Measurements from ENCODE around the gene SREBF2. TPM values are rescaled to one million over a fixed set of nuclear protein-coding genes. Genes with fewer than 3 reads are reported as not detected.

SREBF2 gene
- total RNA-seq, 1 donor from 2014 or later = 119 TPM

DNA sequence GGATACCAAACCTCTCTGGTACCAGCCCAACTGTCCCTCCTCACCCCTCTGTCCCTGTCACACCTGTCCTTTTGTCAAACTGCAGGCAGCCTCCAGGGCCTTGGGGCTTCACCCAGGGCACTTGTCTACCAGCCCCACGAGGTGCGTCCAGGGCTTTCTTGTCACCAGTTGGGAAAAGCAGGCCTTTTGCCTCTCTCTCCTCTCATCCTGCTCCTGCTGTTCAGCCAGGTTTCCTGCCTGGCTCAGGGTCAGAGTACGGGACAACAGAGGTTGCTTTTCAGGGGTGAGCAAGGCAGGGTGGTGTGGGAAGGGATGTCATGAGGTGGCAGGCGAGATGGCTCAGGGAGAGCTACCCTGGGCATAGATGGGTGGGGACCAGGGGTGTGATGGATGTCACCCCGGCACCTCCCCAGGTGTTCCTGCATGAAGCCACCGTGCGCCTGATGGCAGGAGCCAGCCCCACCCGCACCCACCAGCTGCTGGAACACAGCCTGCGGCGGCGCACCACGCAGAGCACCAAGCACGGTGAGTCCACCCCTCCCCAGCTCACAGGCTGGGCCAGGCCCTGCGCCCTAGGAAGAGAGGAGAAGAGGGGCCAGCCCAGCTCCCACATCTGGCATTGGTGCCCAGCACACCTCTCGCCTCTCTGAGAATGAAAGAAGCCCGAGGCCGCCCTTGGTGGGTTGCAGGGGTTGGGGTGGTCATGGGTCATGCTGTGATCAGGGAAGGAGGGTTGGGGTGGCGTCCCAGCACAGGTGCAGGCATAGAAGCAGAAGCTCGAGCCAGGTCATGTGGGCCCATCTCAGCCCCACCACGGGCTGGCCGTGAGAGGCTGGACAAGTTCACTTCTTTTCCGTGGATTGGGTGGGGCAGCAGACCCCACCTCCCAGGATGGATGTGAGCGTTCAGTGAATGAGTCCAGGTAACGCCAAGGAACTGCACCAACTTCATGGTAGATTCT, 71.8 kb downstream of the SREBF2 start:
- peaks cover 15% of the 10 kb centered on the region for H3K36me3 Mint-ChIP-seq (ENCODE audit: unreplicated experiment)
- TF ChIP-seq, protein P1, sequence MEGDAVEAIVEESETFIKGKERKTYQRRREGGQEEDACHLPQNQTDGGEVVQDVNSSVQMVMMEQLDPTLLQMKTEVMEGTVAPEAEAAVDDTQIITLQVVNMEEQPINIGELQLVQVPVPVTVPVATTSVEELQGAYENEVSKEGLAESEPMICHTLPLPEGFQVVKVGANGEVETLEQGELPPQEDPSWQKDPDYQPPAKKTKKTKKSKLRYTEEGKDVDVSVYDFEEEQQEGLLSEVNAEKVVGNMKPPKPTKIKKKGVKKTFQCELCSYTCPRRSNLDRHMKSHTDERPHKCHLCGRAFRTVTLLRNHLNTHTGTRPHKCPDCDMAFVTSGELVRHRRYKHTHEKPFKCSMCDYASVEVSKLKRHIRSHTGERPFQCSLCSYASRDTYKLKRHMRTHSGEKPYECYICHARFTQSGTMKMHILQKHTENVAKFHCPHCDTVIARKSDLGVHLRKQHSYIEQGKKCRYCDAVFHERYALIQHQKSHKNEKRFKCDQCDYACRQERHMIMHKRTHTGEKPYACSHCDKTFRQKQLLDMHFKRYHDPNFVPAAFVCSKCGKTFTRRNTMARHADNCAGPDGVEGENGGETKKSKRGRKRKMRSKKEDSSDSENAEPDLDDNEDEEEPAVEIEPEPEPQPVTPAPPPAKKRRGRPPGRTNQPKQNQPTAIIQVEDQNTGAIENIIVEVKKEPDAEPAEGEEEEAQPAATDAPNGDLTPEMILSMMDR (IDR thresholded peaks at IDR 0.05) = no peak
- no peak overlapping the region for H3K27ac Mint-ChIP-seq (ENCODE audit: unreplicated experiment)
- no peak for DNase-seq (ENCODE audit: extremely low spot score, unreplicated experiment)
- no peaks in the 10 kb centered on the region for H3K9me3 Mint-ChIP-seq (ENCODE audit: unreplicated experiment)
- H3K4me1 Mint-ChIP-seq (ENCODE audit: unreplicated experiment) = peaks cover 7% of the 10 kb centered on the region
- no peaks in the 10 kb centered on the region for H3K27me3 Mint-ChIP-seq (ENCODE audit: unreplicated experiment)
- no peak overlapping the region for H3K4me3 Mint-ChIP-seq (ENCODE audit: unreplicated experiment)

DNA sequence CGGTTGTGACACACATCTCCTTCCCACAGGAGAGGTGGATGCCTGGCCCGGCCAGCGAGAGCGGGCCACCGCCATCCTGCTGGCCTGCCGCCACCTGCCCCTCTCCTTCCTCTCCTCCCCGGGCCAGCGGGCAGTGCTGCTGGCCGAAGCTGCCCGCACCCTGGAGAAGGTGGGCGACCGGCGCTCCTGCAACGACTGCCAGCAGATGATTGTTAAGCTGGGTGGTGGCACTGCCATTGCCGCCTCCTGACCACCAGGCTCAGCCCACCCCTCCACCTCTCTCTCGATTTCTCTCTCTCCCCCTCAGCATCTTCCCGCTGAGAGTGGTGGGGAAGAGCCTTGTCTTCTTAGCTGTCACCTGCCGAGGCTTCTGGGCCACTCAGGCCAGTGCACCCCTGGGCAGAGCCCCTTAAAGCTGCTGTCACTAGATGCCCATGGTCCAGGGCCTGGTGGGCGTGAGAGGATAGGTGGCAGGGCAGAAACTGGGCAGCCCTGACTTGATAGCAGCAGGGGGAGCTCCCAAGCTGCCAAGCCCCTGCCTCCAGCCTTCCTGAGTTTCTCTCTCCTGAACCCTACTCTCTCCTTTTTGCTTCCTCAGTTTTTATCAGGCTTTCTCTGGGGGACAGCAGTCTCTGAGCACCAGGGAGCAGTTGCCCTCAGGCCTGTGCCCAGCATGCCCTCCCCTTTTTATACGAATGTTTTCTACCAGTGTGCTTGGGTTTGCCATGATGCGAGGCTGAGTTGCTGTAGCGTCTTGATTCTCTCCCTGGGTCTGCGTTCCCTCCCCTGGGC, 72.7 kb downstream of the SREBF2 start:
- H3K27me3 Mint-ChIP-seq (ENCODE audit: unreplicated experiment) = no peaks in the 10 kb centered on the region
- TF ChIP-seq, protein P1 (IDR thresholded peaks at IDR 0.05) = no peak
- H3K4me1 Mint-ChIP-seq (ENCODE audit: unreplicated experiment) = peaks cover 7% of the 10 kb centered on the region
- H3K36me3 Mint-ChIP-seq (ENCODE audit: unreplicated experiment) = peaks cover 15% of the 10 kb centered on the region
- no peaks in the 10 kb centered on the region for H3K9me3 Mint-ChIP-seq (ENCODE audit: unreplicated experiment)
- H3K27ac Mint-ChIP-seq (ENCODE audit: unreplicated experiment) = no peak overlapping the region
- H3K4me3 Mint-ChIP-seq (ENCODE audit: unreplicated experiment) = no peak overlapping the region
- no peak for DNase-seq (ENCODE audit: extremely low spot score, unreplicated experiment)

DNA sequence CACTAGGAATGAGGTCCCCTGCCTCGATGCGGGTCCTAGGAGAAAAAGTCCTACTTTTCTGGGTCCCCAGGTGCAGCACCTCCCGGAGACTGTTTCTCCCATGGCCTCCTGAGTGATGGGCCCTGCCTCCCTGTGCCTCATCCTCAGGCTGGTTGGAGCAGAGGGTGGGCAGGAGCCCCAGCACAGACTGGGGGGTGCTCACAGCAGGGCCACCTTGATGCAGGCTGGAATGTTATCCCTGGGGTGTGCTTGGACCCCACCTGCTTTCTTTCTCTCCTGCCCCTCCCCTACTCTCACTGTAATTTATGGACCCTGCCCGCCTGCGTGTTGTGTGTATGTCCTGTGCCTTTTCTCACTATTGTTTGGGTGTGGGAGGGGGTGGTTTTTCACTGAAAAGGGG, 73.9 kb downstream of the SREBF2 start:
- H3K36me3 Mint-ChIP-seq (ENCODE audit: unreplicated experiment) = peaks cover 15% of the 10 kb centered on the region
- H3K4me1 Mint-ChIP-seq (ENCODE audit: unreplicated experiment) = peaks cover 11% of the 10 kb centered on the region
- H3K27ac Mint-ChIP-seq (ENCODE audit: unreplicated experiment) = no peak overlapping the region
- H3K4me3 Mint-ChIP-seq (ENCODE audit: unreplicated experiment) = no peak overlapping the region
- H3K9me3 Mint-ChIP-seq (ENCODE audit: unreplicated experiment) = no peaks in the 10 kb centered on the region
- no peak for DNase-seq (ENCODE audit: extremely low spot score, unreplicated experiment)
- TF ChIP-seq, protein P1 (IDR thresholded peaks at IDR 0.05) = no peak
- peaks cover 7% of the 10 kb centered on the region for H3K27me3 Mint-ChIP-seq (ENCODE audit: unreplicated experiment)

DNA sequence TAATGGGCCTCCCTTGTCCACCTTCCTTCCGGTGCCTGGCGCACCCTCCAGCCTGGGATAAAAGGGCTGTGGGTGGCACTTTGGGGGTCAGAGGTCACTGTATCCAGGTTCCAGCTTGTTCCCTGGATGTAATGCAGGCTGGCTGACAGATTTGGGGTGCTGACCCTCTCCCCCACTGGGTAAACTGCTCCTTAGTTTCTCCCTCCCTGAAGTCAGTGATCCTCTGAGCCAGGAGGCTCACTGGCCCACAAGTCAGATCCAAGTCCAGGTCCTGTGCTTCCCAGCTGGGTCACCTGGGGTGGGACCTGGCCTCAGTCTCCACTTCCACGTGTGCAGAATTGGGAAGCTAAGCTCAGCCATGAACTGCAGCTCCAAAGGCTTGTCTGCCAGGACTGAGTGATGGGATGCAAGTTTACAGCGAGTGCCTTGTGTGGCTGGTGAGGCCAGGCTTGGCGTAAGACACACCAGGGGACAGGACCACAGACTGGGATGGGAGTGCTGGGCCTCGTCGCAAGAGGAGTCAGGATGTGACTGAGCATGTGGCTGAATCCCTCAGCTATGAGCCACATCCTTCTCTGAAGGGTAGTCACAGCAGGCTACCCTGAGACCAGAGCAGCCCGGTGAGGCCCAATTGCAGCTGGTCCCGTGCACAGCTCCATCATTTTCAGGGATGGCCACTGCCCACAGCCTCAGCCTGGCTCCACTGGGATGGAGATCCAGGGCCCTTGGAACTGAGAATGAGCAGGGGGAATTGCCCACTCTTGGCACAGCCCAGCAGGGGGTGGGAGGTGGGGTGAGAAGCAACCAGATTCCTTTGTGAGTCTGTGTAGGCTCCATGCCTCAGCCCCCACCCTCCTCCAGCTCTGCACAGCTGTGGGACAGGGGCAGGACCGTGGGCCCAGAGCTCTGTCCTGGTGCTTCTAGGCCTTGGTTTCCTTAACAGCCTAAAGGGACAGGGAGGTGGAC, 74.8 kb downstream of the SREBF2 start:
- DNase-seq (ENCODE audit: extremely low spot score, unreplicated experiment) = no peak
- TF ChIP-seq, protein P1 (IDR thresholded peaks at IDR 0.05) = no peak
- H3K36me3 Mint-ChIP-seq (ENCODE audit: unreplicated experiment) = peaks cover 15% of the 10 kb centered on the region
- peaks cover 11% of the 10 kb centered on the region for H3K4me1 Mint-ChIP-seq (ENCODE audit: unreplicated experiment)
- no peak overlapping the region for H3K27ac Mint-ChIP-seq (ENCODE audit: unreplicated experiment)
- H3K9me3 Mint-ChIP-seq (ENCODE audit: unreplicated experiment) = no peaks in the 10 kb centered on the region
- no peak overlapping the region for H3K4me3 Mint-ChIP-seq (ENCODE audit: unreplicated experiment)
- H3K27me3 Mint-ChIP-seq (ENCODE audit: unreplicated experiment) = peaks cover 16% of the 10 kb centered on the region
